ENCODE data around the gene KCP.
A peak's percentile ranks its signal among the peaks of the same experiment; 100 is the strongest.

Gene KCP

GRCh38 chr7:128906766-128907559 is 3.5 kb downstream of the KCP start:
- H2AFZ ChIP-seq (ENCODE audit: low read length) = no peak overlapping the region
- no peak for TF ChIP-seq EZH2phosphoT487 (IDR thresholded peaks at IDR 0.05; ENCODE audit: low read length)
- no peak for TF ChIP-seq CTCF (IDR thresholded peaks at IDR 0.05; ENCODE audit: low read length)
- no peak for TF ChIP-seq EZH2 (optimal IDR thresholded peaks at IDR 0.05; ENCODE audit: low read depth, low read length)
- DNase-seq = no peak

GRCh38 chr7:128906001-128906765 is 4.3 kb downstream of the KCP start:
- TF ChIP-seq EZH2 (optimal IDR thresholded peaks at IDR 0.05; ENCODE audit: low read depth, low read length) (no peak), EZH2phosphoT487 (IDR thresholded peaks at IDR 0.05; ENCODE audit: low read length) (no peak), CTCF (IDR thresholded peaks at IDR 0.05; ENCODE audit: low read length) (no peak)
- H3K27ac ChIP-seq (ENCODE audit: low read length) = no peak overlapping the region

More at GRCh38 chr7:128906766-128907559, 3.5 kb downstream of the KCP start:
- H3K4me3 ChIP-seq (ENCODE audit: low read length) = no peak overlapping the region
- no peaks in the 10 kb centered on the region for H4K20me1 ChIP-seq (ENCODE audit: insufficient read depth, low read length)
- no peaks in the 10 kb centered on the region for H3K79me2 ChIP-seq (ENCODE audit: low read length)
- H3K9me3 ChIP-seq (replicated peaks; ENCODE audit: insufficient read depth, low read length) = no peaks in the 10 kb centered on the region
- no peak overlapping the region for H3K27ac ChIP-seq (ENCODE audit: low read length)
- no peaks in the 10 kb centered on the region for H3K36me3 ChIP-seq (replicated peaks; ENCODE audit: insufficient read depth, low read length)
- no peaks in the 10 kb centered on the region for H3K9me2 ChIP-seq (replicated peaks; ENCODE audit: insufficient read depth, low read length)
- H3K4me1 ChIP-seq (ENCODE audit: low read length) = 0 out of 2 replicates have a peak, but pooled peaks cover 5% of the 10 kb centered on the region
- no peak overlapping the region for H3K9ac ChIP-seq (ENCODE audit: low read length)
- peaks cover 21% of the 10 kb centered on the region; the same call in 1 of the 2 replicates for H3K27me3 ChIP-seq (replicated peaks; ENCODE audit: insufficient read depth, low read length)
- H3K4me2 ChIP-seq (ENCODE audit: low read depth, low read length) = no peak overlapping the region
- H3F3A ChIP-seq (ENCODE audit: insufficient read depth, low read length) = no peaks in the 10 kb centered on the region

GRCh38 chr7:128904381-128905197 is 5.9 kb downstream of the KCP start:
- Histone ChIP-seq H3K4me1 (ENCODE audit: low read length) (0 out of 2 replicates have a peak, but pooled peaks cover 5% of the 10 kb centered on the region), H3K9me3 (replicated peaks; ENCODE audit: insufficient read depth, low read length) (no peaks in the 10 kb centered on the region), H3K36me3 (replicated peaks; ENCODE audit: insufficient read depth, low read length) (no peaks in the 10 kb centered on the region), H3K4me2 (ENCODE audit: low read depth, low read length) (peak overlapping the region; percentile 64), H3F3A (ENCODE audit: insufficient read depth, low read length) (no peaks in the 10 kb centered on the region), H3K79me2 (ENCODE audit: low read length) (no peaks in the 10 kb centered on the region), H2AFZ (ENCODE audit: low read length) (peak overlapping the region; percentile 89), H3K27me3 (replicated peaks; ENCODE audit: insufficient read depth, low read length) (peaks cover 6% of the 10 kb centered on the region; the same call in 1 of the 2 replicates), H3K9ac (ENCODE audit: low read length) (peak overlapping the region; percentile 12; the same call in 1 of the 2 replicates), H3K9me2 (replicated peaks; ENCODE audit: insufficient read depth, low read length) (no peaks in the 10 kb centered on the region), H3K27ac (ENCODE audit: low read length) (no peak overlapping the region), H3K4me3 (ENCODE audit: low read length) (peak overlapping the region; percentile 16; the same call in 1 of the 2 replicates), H4K20me1 (ENCODE audit: insufficient read depth, low read length) (no peaks in the 10 kb centered on the region)
- peak; percentile 86 for DNase-seq
- TF ChIP-seq EZH2 (optimal IDR thresholded peaks at IDR 0.05; ENCODE audit: low read depth, low read length) (no peak), CTCF (IDR thresholded peaks at IDR 0.05; ENCODE audit: low read length) (peak; percentile 92), EZH2phosphoT487 (IDR thresholded peaks at IDR 0.05; ENCODE audit: low read length) (no peak)

More at GRCh38 chr7:128906001-128906765, 4.3 kb downstream of the KCP start:
- H3K9me3 ChIP-seq (replicated peaks; ENCODE audit: insufficient read depth, low read length) = no peaks in the 10 kb centered on the region
- H3K4me1 ChIP-seq (ENCODE audit: low read length) = 0 out of 2 replicates have a peak, but pooled peaks cover 5% of the 10 kb centered on the region
- H3K79me2 ChIP-seq (ENCODE audit: low read length) = no peaks in the 10 kb centered on the region
- no peaks in the 10 kb centered on the region for H3F3A ChIP-seq (ENCODE audit: insufficient read depth, low read length)
- H3K4me3 ChIP-seq (ENCODE audit: low read length) = no peak overlapping the region
- peaks cover 19% of the 10 kb centered on the region; the same call in 1 of the 2 replicates for H3K27me3 ChIP-seq (replicated peaks; ENCODE audit: insufficient read depth, low read length)
- H4K20me1 ChIP-seq (ENCODE audit: insufficient read depth, low read length) = no peaks in the 10 kb centered on the region
- no peak overlapping the region for H3K4me2 ChIP-seq (ENCODE audit: low read depth, low read length)
- no peak for DNase-seq
- H3K36me3 ChIP-seq (replicated peaks; ENCODE audit: insufficient read depth, low read length) = no peaks in the 10 kb centered on the region
- H2AFZ ChIP-seq (ENCODE audit: low read length) = no peak overlapping the region
- no peaks in the 10 kb centered on the region for H3K9me2 ChIP-seq (replicated peaks; ENCODE audit: insufficient read depth, low read length)
- H3K9ac ChIP-seq (ENCODE audit: low read length) = no peak overlapping the region

All from MM.1S (cell line).